Mammary epithelial cell (primary cell): ENCODE measurements around the gene CDH12.

ENCODE experiments used
- CTCF ChIP-seq, 2 donors: IDR thresholded peaks in 1 of 2; conservative IDR thresholded peaks in 1 of 2; 2 replicates each; pipeline ENCODE4 v1.5.1; 2011 to 2012; ENCODE audit warnings: inconsistent platforms in 2 of 2, low read length in 2 of 2, mild to moderate bottlenecking in 2 of 2, control low read depth in 1 of 2, low read depth in 1 of 2; ENCODE audit not compliant: insufficient read depth in 1 of 2; ENCODE audit errors: extremely low read depth in 1 of 2
- EZH2 ChIP-seq: IDR thresholded peaks from 2 replicates; pipeline ENCODE4 v1.6.1; 2012; ENCODE audit warnings: low read length, inconsistent platforms, borderline replicate concordance

GRCh38 chr5:22615964-22616363 lies 237.2 kb downstream of the CDH12 start:
- TF ChIP-seq CTCF (conservative IDR thresholded peaks at IDR 0.05 in 1 of 2, IDR thresholded peaks at IDR 0.05 in 1 of 2; ENCODE audit: extremely low read depth in 1 of 2, insufficient read depth in 1 of 2, low read depth in 1 of 2, low read length in 2 of 2): no peak
- no peak for TF ChIP-seq EZH2
